Natural killer cell (primary cell): ENCODE results near the gene BAHD1. TPM values are rescaled to one million over a fixed set of nuclear protein-coding genes. Genes with fewer than 3 reads are reported as not detected.

Experiments used
- ATAC-seq, 3 donors: fragments of 150-1000 bp in 2 of 3; fragments of 200-7000 bp in 1 of 3; cut with Tn5 transposase; 1 replicate in 1 of 3; 2 replicates in 2 of 3; pipeline ENCODE4 v1.10.0; 2021; ENCODE audit warnings: mild to moderate bottlenecking in 2 of 3, moderate library complexity in 2 of 3
- DNase-seq, 2 donors: peaks; one replicate each; pipeline versions ENCODE4 v3.0.0 to v3.0.0-alpha.2; 2013 to 2021; ENCODE audit warnings: mixed read lengths in 1 of 2
- H3K27ac ChIP-seq: one replicate; pipeline ENCODE4 v1.5.1; 2013; ENCODE audit warnings: mild to moderate bottlenecking, low read length
- H3K27me3 ChIP-seq: one replicate; pipeline ENCODE4 v1.6.1; 2013; ENCODE audit warnings: low read length; ENCODE audit not compliant: control insufficient read depth, insufficient read depth
- H3K36me3 ChIP-seq: one replicate; pipeline ENCODE4 v1.6.1; 2013; ENCODE audit warnings: low read length; ENCODE audit not compliant: control insufficient read depth, insufficient read depth
- H3K4me1 ChIP-seq: one replicate; pipeline ENCODE4 v1.6.1; 2013; ENCODE audit warnings: low read length; ENCODE audit not compliant: control insufficient read depth, insufficient read depth
- H3K4me3 ChIP-seq: one replicate; pipeline ENCODE4 v1.5.1; 2013; ENCODE audit warnings: low read length
- H3K9me3 ChIP-seq: one replicate; pipeline ENCODE4 v1.6.1; 2013; ENCODE audit warnings: low read length; ENCODE audit not compliant: control insufficient read depth, insufficient read depth
- H3K27ac Mint-ChIP-seq, 2 donors: one replicate each; pipeline ENCODE4 v1.8.0; 2022; ENCODE audit warnings: mild to moderate bottlenecking in 2 of 2, mixed read lengths in 2 of 2, moderate library complexity in 1 of 2
- H3K27me3 Mint-ChIP-seq, 2 donors: one replicate each; pipeline ENCODE4 v1.8.0; 2022; ENCODE audit warnings: low read depth in 2 of 2, mixed read lengths in 2 of 2
- H3K36me3 Mint-ChIP-seq: one replicate; pipeline ENCODE4 v1.8.0; 2022; ENCODE audit warnings: mixed read lengths
- H3K4me1 Mint-ChIP-seq, 2 donors: one replicate each; pipeline ENCODE4 v1.8.0; 2022; ENCODE audit warnings: mixed read lengths in 2 of 2
- H3K4me3 Mint-ChIP-seq: one replicate; pipeline ENCODE4 v1.8.0; 2022; ENCODE audit warnings: mild to moderate bottlenecking, moderate library complexity, mixed read lengths
- H3K9me3 Mint-ChIP-seq, 2 donors: one replicate each; pipeline ENCODE4 v1.8.0; 2022; ENCODE audit warnings: mixed read lengths in 2 of 2
- WGBS: methylation state at CpG from one replicate; pipeline ENCODE4 v1.1.7; 2013; ENCODE audit warnings: missing lambda C conversion rate; ENCODE audit not compliant: insufficient coverage; 5-methylcytosine and 5-hydroxymethylcytosine counted together
- intact Hi-C: fragments of 100-400 bp; cut with micrococcal nuclease; formaldehyde crosslinking; loops from one replicate; pipeline ENCODE4 v1.14.2; 2022
- total RNA-seq, 4 donors: library from RNA; stranded (reverse); fragments of 120-200 nt in 1 of 4; gene quantifications; one replicate each; pipeline versions ENCODE4 v1.2.3 to v1.2.4, GENCODE V29; 2013 to 2022
- TF ChIP-seq, protein P1 (sequence below): fragments of 200-600 bp; IDR thresholded peaks from one replicate; pipeline ENCODE4 v1.8.0; 2022; ENCODE audit warnings: antibody characterized with exemption

BAHD1 gene
- 10 to 100 TPM; 29.4 to 48.9 (median 41.8) TPM for total RNA-seq
- total RNA-seq (2013) = 22.6 TPM

DNA sequence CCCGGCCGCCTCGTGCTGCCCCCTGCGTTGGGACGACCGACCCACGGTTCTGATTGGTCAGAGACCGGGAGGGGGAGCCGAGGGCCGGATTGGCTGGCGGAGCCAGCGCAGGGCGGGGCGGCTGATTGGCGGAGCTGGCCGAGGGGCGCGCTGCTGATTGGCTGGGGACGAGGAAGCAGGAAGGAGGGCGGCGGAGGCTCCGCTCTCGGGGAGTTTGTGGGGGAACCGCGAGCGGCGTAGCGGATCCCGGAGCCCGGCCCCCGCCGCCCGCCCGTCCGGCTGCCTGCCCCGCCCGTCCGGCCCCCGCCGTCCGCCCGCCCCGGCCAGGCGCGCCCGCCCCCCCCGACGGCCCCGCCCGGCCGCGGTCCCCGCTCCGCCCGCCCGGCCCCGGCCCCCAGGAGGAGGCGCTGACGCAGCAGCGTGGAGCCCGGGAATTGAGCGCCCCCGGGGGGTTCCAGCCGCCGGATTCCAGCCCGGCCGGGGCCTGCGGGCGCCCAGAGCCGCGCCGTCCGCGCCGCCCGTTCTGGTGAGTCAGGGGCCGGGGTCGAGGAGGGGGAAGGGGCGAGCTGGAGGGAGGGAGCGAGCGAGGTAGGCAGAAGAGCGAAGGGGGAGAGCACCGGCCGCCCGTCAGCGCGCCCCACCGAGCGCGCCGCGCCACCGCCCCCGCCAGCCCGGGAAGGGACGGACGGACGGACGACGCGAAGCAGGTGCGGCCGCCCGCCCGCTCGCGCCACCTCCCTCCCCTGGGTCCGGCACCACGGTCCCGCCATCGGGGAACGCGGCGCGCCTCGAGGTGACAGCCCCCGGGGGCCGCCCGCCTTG, at the start of gene BAHD1:
Gene BAHD1, plus strand, starts transcription at position 211 of the 822 bp plus-strand sequence. CDS start 17,512 bp downstream, outside the sequence.
- no peak within 1 kb of the TSS for H3K27ac ChIP-seq
- peak within 1 kb of the TSS; percentile 62 for H3K4me3 ChIP-seq
- H3K27me3 ChIP-seq = peaks cover 21% of the 10 kb centered on the region
- TF ChIP-seq, protein P1, sequence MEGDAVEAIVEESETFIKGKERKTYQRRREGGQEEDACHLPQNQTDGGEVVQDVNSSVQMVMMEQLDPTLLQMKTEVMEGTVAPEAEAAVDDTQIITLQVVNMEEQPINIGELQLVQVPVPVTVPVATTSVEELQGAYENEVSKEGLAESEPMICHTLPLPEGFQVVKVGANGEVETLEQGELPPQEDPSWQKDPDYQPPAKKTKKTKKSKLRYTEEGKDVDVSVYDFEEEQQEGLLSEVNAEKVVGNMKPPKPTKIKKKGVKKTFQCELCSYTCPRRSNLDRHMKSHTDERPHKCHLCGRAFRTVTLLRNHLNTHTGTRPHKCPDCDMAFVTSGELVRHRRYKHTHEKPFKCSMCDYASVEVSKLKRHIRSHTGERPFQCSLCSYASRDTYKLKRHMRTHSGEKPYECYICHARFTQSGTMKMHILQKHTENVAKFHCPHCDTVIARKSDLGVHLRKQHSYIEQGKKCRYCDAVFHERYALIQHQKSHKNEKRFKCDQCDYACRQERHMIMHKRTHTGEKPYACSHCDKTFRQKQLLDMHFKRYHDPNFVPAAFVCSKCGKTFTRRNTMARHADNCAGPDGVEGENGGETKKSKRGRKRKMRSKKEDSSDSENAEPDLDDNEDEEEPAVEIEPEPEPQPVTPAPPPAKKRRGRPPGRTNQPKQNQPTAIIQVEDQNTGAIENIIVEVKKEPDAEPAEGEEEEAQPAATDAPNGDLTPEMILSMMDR = no peak
- intact Hi-C loops = loop anchor here (5.0 kb wide), 1 partner anchor 66 kb away; no protein-coding TSS in a partner anchor
- H3K9me3 Mint-ChIP-seq = no peaks in the 10 kb centered on the region
- H3K4me1 ChIP-seq = peaks cover 42% of the 10 kb centered on the region
- peaks cover 13 to 19% of the 10 kb centered on the region in 2 donors for H3K27me3 Mint-ChIP-seq
- H3K4me1 Mint-ChIP-seq = peaks cover 46 to 77% of the 10 kb centered on the region in 2 donors
- peak within 1 kb of the TSS; percentile 95 for H3K4me3 Mint-ChIP-seq
- peak within 1 kb of the TSS; percentile 70 to 84 for H3K27ac Mint-ChIP-seq
- H3K36me3 ChIP-seq = no peaks in the 10 kb centered on the region
- under 1% methylated on average over 119 of the region's 119 CpGs for WGBS
- peak; percentile 91 to 94 for DNase-seq
- no peaks in the 10 kb centered on the region for H3K9me3 ChIP-seq
- ATAC-seq = peak; percentile 83 to 92 (median 89)
- no peaks in the 10 kb centered on the region for H3K36me3 Mint-ChIP-seq

DNA sequence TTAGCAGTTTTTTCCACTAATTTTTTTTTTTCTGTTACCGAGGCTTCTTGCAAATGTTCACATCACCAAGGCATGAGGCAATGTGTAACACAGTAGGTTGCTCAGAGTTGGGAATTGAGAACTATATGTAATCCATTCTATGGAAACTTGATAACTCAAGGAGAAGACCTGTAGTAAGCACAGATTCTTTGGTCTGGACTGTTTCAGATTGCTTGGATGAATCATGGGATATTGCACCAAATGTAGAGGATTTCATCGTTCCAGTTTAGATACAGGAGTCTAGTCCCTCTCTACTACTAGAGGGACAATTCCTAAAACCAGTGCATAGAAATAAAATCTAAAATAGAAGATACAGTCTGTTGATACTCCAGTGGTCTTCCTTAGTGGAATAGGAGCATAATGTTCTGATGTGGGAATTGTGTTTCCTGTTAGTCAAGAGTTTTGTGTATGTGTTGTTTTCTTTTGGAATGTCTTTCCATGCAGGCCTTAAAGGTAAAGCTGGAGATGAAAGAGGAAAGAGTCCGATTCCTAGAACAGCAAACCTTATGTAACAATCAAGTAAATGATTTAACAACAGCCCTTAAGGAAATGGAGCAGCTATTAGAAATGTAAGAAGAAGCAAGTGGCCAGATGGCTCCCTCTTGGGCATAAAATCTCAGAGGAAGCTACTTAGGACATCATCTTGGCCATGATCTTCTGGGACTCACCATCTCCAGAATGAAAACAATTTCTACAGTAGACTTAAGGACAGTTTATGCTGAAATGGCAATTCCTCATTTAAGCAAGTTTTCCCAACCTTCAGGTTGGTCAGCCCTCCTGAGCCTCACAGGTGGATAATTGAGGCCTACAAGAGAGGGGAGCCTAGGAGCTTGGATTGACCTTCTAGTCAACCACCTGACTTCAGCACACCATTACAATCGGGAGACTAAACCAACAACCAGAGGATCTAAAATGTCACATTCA, 47.5 kb upstream of the BAHD1 start:
- no peak for ATAC-seq
- no peak overlapping the region for H3K27ac ChIP-seq
- Mint-ChIP-seq H3K4me3 (no peak overlapping the region), H3K9me3 (no peaks in the 10 kb centered on the region), H3K4me1 (peaks cover 4 to 6% of the 10 kb centered on the region in 2 donors), H3K27me3 (no peaks in the 10 kb centered on the region), H3K36me3 (no peaks in the 10 kb centered on the region), H3K27ac (no peak overlapping the region)
- intact Hi-C loops = no loop called here
- peaks cover 36% of the 10 kb centered on the region for H3K36me3 ChIP-seq
- peaks cover 13% of the 10 kb centered on the region for H3K4me1 ChIP-seq
- TF ChIP-seq, protein P1 = no peak
- DNase-seq = no peak
- no peaks in the 10 kb centered on the region for H3K9me3 ChIP-seq
- no peaks in the 10 kb centered on the region for H3K27me3 ChIP-seq
- H3K4me3 ChIP-seq = no peak overlapping the region
- WGBS = 100% methylated on average over 2 of the region's 4 CpGs

DNA sequence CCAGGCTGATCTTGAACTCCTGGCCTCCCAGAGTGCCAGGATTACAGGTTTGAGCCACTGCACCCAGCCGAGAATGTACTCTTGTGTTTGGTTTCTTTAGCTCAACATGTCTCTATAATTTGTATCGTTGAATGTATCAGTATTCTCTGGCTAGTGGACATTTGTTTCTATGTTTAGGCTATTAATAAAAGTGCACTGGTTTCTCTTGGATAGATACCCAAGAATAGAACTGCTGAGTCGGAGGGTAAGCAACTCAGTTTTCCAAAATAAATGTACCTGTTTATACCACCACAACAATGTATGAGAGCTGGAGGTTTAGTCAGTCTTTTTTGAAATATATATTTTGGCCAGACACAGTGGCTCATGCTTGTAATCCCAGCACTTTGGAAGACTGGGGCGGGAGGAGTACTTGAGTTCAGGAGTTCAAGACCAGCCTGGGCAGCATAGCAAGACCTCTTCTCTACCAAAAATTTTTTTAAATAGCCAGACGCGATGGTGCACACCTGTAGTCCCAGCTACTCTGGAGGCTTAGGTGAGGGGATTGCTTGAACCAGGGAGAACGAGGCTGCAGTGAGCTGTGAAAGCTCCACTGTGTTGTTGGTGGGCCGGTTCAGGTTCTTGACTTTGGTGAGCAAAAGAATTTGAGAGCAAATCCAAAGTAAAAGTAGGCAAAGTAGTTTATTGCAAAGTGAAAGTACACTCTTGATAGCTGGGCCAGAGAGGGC, 42.9 kb upstream of the BAHD1 start:
- 79% methylated on average over 7 of the region's 8 CpGs for WGBS
- H3K27ac Mint-ChIP-seq = peak overlapping the region; percentile 16 to 43
- no peaks in the 10 kb centered on the region for H3K36me3 Mint-ChIP-seq
- DNase-seq (no peak), ATAC-seq (no peak)
- no peaks in the 10 kb centered on the region for H3K27me3 ChIP-seq
- no peaks in the 10 kb centered on the region for H3K27me3 Mint-ChIP-seq
- H3K4me3 Mint-ChIP-seq = no peak overlapping the region
- peak overlapping the region; percentile 26 for H3K27ac ChIP-seq
- H3K4me1 Mint-ChIP-seq = peaks cover 13 to 15% of the 10 kb centered on the region in 2 donors
- TF ChIP-seq, protein P1 = no peak
- H3K4me1 ChIP-seq = peaks cover 12% of the 10 kb centered on the region
- no peaks in the 10 kb centered on the region for H3K9me3 Mint-ChIP-seq
- intact Hi-C loops = no loop called here
- H3K36me3 ChIP-seq = peaks cover 11% of the 10 kb centered on the region
- no peak overlapping the region for H3K4me3 ChIP-seq
- no peaks in the 10 kb centered on the region for H3K9me3 ChIP-seq
